ENCODE data around the gene ZNF592.

- no peak for TF ChIP-seq OSR1 (CRISPR knock-in tag; IDR thresholded peaks at IDR 0.05)
- TF ChIP-seq PPARA (CRISPR knock-in tag; IDR thresholded peaks at IDR 0.05; ENCODE audit: borderline replicate concordance): no peak
- no peak for TF ChIP-seq RARB (CRISPR knock-in tag; IDR thresholded peaks at IDR 0.05)
- TF ChIP-seq, protein P1, sequence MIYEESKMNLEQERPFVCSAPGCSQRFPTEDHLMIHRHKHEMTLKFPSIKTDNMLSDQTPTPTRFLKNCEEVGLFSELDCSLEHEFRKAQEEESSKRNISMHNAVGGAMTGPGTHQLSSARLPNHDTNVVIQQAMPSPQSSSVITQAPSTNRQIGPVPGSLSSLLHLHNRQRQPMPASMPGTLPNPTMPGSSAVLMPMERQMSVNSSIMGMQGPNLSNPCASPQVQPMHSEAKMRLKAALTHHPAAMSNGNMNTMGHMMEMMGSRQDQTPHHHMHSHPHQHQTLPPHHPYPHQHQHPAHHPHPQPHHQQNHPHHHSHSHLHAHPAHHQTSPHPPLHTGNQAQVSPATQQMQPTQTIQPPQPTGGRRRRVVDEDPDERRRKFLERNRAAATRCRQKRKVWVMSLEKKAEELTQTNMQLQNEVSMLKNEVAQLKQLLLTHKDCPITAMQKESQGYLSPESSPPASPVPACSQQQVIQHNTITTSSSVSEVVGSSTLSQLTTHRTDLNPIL (CRISPR knock-in tag; IDR thresholded peaks at IDR 0.05; ENCODE audit: low read depth): no peak
- no peak for TF ChIP-seq CSDC2 (CRISPR knock-in tag; IDR thresholded peaks at IDR 0.05)
- TF ChIP-seq, protein P2, sequence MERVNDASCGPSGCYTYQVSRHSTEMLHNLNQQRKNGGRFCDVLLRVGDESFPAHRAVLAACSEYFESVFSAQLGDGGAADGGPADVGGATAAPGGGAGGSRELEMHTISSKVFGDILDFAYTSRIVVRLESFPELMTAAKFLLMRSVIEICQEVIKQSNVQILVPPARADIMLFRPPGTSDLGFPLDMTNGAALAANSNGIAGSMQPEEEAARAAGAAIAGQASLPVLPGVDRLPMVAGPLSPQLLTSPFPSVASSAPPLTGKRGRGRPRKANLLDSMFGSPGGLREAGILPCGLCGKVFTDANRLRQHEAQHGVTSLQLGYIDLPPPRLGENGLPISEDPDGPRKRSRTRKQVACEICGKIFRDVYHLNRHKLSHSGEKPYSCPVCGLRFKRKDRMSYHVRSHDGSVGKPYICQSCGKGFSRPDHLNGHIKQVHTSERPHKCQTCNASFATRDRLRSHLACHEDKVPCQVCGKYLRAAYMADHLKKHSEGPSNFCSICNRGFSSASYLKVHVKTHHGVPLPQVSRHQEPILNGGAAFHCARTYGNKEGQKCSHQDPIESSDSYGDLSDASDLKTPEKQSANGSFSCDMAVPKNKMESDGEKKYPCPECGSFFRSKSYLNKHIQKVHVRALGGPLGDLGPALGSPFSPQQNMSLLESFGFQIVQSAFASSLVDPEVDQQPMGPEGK (CRISPR knock-in tag; IDR thresholded peaks at IDR 0.05; ENCODE audit: borderline replicate concordance): no peak
Measured at GRCh38 chr15:84741121-84741520, 7.3 kb upstream of the ZNF592 start.
